ENCODE results near the gene TRAPPC8. TPM values are rescaled to one million over a fixed set of nuclear protein-coding genes. Genes with fewer than 3 reads are reported as not detected.
"Not testable (repeated sequence)": the region's sequence is repeated elsewhere in the genome, so short reads cannot be mapped to it uniquely, and the experiment has no call there.

TRAPPC8 gene, protein sequence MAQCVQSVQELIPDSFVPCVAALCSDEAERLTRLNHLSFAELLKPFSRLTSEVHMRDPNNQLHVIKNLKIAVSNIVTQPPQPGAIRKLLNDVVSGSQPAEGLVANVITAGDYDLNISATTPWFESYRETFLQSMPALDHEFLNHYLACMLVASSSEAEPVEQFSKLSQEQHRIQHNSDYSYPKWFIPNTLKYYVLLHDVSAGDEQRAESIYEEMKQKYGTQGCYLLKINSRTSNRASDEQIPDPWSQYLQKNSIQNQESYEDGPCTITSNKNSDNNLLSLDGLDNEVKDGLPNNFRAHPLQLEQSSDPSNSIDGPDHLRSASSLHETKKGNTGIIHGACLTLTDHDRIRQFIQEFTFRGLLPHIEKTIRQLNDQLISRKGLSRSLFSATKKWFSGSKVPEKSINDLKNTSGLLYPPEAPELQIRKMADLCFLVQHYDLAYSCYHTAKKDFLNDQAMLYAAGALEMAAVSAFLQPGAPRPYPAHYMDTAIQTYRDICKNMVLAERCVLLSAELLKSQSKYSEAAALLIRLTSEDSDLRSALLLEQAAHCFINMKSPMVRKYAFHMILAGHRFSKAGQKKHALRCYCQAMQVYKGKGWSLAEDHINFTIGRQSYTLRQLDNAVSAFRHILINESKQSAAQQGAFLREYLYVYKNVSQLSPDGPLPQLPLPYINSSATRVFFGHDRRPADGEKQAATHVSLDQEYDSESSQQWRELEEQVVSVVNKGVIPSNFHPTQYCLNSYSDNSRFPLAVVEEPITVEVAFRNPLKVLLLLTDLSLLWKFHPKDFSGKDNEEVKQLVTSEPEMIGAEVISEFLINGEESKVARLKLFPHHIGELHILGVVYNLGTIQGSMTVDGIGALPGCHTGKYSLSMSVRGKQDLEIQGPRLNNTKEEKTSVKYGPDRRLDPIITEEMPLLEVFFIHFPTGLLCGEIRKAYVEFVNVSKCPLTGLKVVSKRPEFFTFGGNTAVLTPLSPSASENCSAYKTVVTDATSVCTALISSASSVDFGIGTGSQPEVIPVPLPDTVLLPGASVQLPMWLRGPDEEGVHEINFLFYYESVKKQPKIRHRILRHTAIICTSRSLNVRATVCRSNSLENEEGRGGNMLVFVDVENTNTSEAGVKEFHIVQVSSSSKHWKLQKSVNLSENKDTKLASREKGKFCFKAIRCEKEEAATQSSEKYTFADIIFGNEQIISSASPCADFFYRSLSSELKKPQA (N-terminal part only)
- 10 to 100 TPM; 30.7 to 35.5 TPM for total RNA-seq
- long read RNA-seq, partial matches to known transcripts: 1 of 3 reads
- long read RNA-seq, other reads (novel, unspliced or antisense): 2 of 3 reads

- ATAC-seq (peak; percentile 98 to 99), DNase-seq (peak; percentile 99)
- intact Hi-C loops (cut with DNase I): no loop called here
Measured at GRCh38 chr18:31942999-31943877, at the start of gene TRAPPC8. Gene TRAPPC8, minus strand, starts transcription at chr18:31943128. Its CDS starts 364 bp downstream, at chr18:31942764.

- DNase-seq: no peak
- intact Hi-C loops (cut with DNase I): no loop called here
- no peak for ATAC-seq
Measured at GRCh38 chr18:31990823-31991222, 47.9 kb upstream of the TRAPPC8 start.

DNA sequence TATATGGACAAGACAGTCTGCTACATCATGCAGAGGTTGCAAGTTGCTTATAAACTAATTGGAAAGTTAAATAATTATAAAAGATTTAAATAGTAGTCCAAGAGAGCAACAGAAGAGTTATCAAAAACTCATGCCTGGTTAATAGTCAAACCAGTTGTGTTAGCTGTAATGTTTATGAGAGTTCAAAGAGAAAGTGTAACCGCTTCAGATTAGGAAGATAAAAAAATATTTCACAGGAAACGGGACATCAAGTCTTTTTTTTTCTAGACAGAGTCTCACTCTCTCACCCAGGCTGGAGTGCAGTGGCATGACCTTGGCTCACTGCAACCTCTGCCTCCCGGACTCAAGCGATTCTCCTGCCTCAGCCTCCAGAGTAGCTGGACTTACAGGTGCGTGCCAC, 41.0 kb upstream of the TRAPPC8 start:
- no peak for ATAC-seq
- intact Hi-C loops (cut with DNase I): no loop called here

GRCh38 chr18:31983020-31983419, 40.1 kb upstream of the TRAPPC8 start:
- intact Hi-C loops (cut with DNase I): no loop called here
- ATAC-seq (peak; percentile 78 to 81), DNase-seq (no peak)

More for the DNA sequence above, 41.0 kb upstream of the TRAPPC8 start:
- no peak for DNase-seq

DNA sequence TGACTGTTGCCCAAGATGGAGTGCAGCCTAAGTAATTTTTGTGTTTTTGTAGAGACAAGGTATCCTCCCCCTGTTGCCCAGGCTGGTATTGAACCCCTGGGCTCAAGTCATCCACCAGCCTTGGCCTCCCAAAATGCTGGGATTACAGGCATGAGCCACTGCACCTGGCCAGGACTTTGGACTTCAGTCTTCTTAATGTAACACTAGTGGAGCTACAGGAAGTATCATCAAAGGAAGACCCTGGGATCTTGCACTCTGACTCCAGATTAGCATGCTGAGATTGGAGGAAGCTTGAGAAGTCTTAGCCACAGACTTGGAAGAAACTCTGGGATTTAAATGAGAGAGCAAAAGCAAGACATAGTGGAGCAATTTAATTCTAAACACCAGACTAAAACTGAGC, 37.9 kb upstream of the TRAPPC8 start:
- ATAC-seq (no peak), DNase-seq (no peak)
- intact Hi-C loops (cut with DNase I): no loop called here

- DNase-seq: no peak
- no peak for ATAC-seq
- intact Hi-C loops (cut with DNase I): loop anchor here (5.0 to 10.0 kb wide), 3 partner anchors 235 to 415 kb away; no protein-coding TSS in a partner anchor
Measured at GRCh38 chr18:31979714-31980113, 36.8 kb upstream of the TRAPPC8 start.

DNA sequence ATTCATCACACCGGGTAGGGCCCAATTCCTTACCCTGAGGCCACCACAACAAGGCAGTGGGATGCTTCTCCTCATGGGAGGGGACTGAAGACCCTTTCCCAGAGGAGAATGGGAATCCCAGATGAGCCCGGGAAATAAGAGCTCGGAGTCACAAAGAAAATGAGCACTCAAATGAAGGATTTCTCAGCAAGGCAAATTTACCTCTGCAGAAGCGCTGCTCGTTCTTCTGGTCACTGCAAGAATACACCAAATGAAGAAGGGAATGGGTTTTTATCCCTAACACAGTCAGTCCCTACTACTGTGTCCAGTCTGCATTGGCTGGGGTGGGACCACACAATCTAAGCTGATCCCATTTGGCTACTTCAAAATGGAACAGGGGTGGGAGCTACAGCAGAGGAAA, 35.7 kb upstream of the TRAPPC8 start:
- DNase-seq (no peak), ATAC-seq (no peak)
- intact Hi-C loops (cut with DNase I): loop anchor here (5.0 to 10.0 kb wide), 3 partner anchors 234 to 414 kb away; no protein-coding TSS in a partner anchor

- DNase-seq (no peak), ATAC-seq (peak; percentile 63 to 68)
- intact Hi-C loops (cut with DNase I): loop anchor here (5.0 to 10.0 kb wide), 3 partner anchors 233 to 413 kb away; no protein-coding TSS in a partner anchor
Measured at GRCh38 chr18:31977270-31977872, 34.4 kb upstream of the TRAPPC8 start.

DNA sequence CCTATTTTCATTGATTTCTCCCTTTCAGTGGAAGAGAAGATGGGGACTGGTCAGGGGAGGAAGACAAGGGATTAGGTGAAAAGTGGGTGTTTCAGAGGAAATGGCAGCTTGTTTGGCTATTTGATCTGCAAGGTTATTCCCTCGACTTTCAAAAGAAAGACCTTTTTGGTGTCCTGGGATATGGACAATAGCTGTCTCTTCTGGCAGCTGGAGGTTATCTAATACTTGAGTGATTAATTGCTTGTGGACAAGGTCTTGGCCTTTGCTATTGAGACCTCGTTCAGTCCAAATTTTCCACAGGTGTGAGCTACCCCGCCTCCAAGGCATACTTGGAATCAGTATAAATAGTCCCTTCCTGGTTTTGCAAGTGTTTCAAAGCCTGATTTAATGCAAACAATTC, 33.3 kb upstream of the TRAPPC8 start:
- intact Hi-C loops (cut with DNase I): loop anchor here (5.0 to 10.0 kb wide), 3 partner anchors 231 to 411 kb away; no protein-coding TSS in a partner anchor
- DNase-seq (no peak), ATAC-seq (no peak)

- intact Hi-C loops (cut with DNase I): loop anchor here (10.0 kb wide), 2 partner anchors 229 to 409 kb away; no protein-coding TSS in a partner anchor
- ATAC-seq: no peak
- DNase-seq: no peak
Measured at GRCh38 chr18:31973929-31974546, 31.1 kb upstream of the TRAPPC8 start.

DNA sequence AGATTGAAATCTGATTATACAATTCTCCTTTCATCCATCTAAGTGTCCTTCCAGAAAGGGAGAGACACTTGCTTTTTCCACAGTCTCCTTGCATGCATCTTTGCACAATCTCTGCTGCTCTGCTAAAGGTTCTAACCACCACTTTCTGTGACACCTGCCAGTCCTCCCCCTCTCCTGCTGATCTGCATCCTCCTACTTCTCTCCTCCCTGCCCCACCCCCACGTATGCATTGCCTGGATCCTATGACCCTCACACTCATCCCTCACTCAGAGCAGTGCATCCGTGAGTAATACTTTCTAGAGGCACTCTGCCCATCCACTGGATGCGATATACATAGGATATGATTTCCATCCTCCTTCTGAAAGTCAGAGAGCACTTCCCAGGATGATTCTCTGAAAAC, 27.7 kb upstream of the TRAPPC8 start:
- intact Hi-C loops (cut with DNase I): loop anchor here (10.0 kb wide), 2 partner anchors 226 to 406 kb away; no protein-coding TSS in a partner anchor
- ATAC-seq (no peak), DNase-seq (no peak)

- intact Hi-C loops (cut with DNase I): no loop called here
- ATAC-seq (no peak), DNase-seq (no peak)
Measured at GRCh38 chr18:31965316-31965970, 22.5 kb upstream of the TRAPPC8 start.

DNA sequence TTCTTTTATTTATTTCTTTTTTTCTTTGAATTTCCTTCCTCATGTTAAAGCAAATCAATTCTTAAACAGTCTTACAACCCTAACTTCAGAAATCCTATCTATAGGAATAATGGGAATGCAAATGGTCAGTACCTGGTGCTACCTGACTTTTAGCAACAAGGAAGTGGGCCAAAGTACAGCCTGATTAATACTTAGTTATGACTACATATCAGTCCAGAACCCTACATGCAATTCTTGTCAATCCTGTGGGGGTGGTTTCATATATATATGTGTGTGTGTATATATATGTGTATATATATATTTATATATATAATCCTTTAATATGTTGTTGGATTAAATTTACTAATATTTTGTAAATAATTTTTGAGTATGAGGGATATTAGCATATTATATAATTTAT, 14.8 kb upstream of the TRAPPC8 start:
- no peak for DNase-seq
- ATAC-seq: no peak
- intact Hi-C loops (cut with DNase I): no loop called here

DNA sequence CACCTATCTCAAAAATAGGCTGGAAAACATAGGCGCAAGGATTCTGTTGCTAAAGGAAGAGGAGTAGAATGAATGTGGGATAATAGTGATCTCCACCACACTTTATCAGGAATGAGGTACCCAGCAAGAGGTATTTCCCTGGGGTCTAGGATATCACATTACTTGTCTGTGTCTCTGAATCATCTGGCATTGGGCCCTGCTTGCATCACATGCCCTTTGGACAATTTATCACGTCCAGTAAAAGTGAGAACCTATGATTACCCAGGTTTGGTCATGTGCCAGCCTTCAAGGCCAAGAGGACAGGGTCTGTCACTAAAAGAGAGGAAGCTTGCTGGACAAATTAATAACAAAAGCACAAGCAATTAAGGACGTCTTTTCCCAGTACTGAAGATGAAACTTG, 11.4 kb upstream of the TRAPPC8 start:
- DNase-seq (peak; percentile 67), ATAC-seq (peak; percentile 34 to 56)
- intact Hi-C loops (cut with DNase I): no loop called here

GRCh38 chr18:31953699-31954098, 10.8 kb upstream of the TRAPPC8 start:
- intact Hi-C loops (cut with DNase I); ATAC-seq; DNase-seq: not testable (repeated sequence)

- ATAC-seq: no peak
- intact Hi-C loops (cut with DNase I): no loop called here
- DNase-seq: no peak
Measured at GRCh38 chr18:31952223-31952622, 9.3 kb upstream of the TRAPPC8 start.

DNA sequence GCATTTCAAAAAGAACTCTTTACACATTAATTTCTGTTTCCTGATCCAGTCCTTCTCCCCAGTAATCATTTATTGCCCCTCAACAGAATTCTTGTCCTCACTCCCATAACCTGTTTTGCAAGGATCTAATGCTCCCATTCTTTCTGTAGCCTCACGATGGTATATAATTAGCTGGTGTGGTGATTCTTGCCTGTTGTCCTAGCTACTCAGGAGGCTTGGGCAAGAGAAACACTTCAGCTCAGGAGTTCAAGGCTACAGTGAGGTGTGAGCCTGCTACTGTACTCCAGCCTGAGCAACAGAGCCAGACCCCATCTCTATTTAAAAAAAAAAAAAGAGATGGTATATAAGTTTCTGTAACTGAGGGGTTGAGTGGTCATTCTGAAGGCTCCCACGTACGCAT, 7.7 kb upstream of the TRAPPC8 start:
- no peak for DNase-seq
- no peak for ATAC-seq
- intact Hi-C loops (cut with DNase I): no loop called here
